Erythroblast (primary cell): ENCODE data around the gene REV3L.

Experiments
- GATA1 ChIP-seq: IDR thresholded peaks from 2 replicates; pipeline ENCODE4 v1.6.1; 2011; ENCODE audit warnings: low read depth, mild to moderate bottlenecking, control low read depth, low read length, moderate library complexity
- POLR2A ChIP-seq: IDR thresholded peaks from 2 replicates; pipeline ENCODE4 v1.6.1; 2011; ENCODE audit warnings: mild to moderate bottlenecking, low read length

DNA sequence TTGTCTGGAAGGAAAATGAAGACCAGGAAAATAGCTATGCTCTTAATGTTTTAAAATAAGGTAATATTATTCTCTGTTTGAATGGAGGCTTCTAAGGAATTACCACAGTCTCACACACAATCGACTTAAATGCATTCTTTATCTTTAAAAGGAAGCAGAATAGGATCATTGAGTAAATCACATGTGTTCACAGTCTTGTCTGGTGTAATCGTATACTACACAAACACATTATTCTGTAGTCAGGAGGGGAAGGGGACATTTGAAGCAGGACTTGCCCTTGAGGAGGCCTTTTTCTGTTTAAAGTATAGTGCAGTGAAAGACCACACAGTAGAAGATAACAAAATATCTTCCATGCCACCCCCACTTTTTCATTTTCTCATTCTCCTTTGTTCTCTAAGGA is 20.6 kb upstream of the REV3L start:
- TF ChIP-seq POLR2A (no peak), GATA1 (no peak)
